WTC11 (cell line): ENCODE data around the gene ODAD3.

ENCODE experiments used
- ATF1 ChIP-seq: sonication (generic); formaldehyde crosslinking; IDR thresholded peaks from 2 replicates; pipeline ENCODE4 v1.8.1; 2023; ENCODE audit warnings: mild to moderate bottlenecking, moderate library complexity, missing genetic modification reagents
- CBFB ChIP-seq: sonication (generic); formaldehyde crosslinking; IDR thresholded peaks from 2 replicates; pipeline ENCODE4 v1.8.1; 2022; ENCODE audit warnings: mild to moderate bottlenecking, low read depth, missing genetic modification reagents
- CREM ChIP-seq: sonication (generic); formaldehyde crosslinking; IDR thresholded peaks from 2 replicates; pipeline ENCODE4 v1.8.1; 2022; ENCODE audit warnings: mild to moderate bottlenecking, missing genetic modification reagents, moderate library complexity
- CTCF ChIP-seq: fragments of 200-600 bp; IDR thresholded peaks from 2 replicates; pipeline ENCODE4 v1.8.0; 2022; ENCODE audit warnings: antibody characterized with exemption
- MAX ChIP-seq: sonication (generic); formaldehyde crosslinking; IDR thresholded peaks from 2 replicates; pipeline ENCODE4 v1.8.0; 2022; ENCODE audit warnings: mild to moderate bottlenecking, missing genetic modification reagents
- TEAD1 ChIP-seq: sonication (generic); formaldehyde crosslinking; IDR thresholded peaks from 2 replicates; pipeline ENCODE4 v1.8.0; 2022; ENCODE audit warnings: mild to moderate bottlenecking, missing genetic modification reagents
- TF ChIP-seq, protein P1 (sequence below): sonication (generic); formaldehyde crosslinking; IDR thresholded peaks from 2 replicates; pipeline ENCODE4 v1.8.0; 2022; ENCODE audit warnings: mild to moderate bottlenecking, missing genetic modification reagents
- TF ChIP-seq, protein P2 (sequence below): sonication (generic); formaldehyde crosslinking; conservative IDR thresholded peaks from 2 replicates; pipeline ENCODE4 v1.8.1; 2022; ENCODE audit warnings: mild to moderate bottlenecking, missing genetic modification reagents

DNA sequence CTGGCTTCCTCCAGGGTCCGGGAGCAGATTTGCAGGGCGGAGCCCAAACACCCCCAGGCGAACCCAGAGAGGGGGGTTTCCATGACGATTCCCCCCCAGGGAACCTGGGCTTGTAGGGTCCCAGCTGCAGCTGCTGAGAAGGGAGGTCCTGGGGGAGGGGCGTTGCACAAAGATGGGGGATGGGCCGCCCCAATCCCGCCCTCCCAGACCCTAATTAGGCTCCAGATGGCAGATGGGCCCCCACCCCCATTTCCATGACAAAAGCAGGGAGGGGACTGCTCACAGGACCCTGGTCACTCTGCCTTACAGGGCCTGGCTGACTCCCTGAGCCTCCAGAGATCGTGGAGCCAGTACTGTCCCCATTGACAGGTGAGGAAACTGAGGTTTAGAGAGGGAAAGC is 30.7 kb upstream of the ODAD3 start:
- TF ChIP-seq, protein P1, sequence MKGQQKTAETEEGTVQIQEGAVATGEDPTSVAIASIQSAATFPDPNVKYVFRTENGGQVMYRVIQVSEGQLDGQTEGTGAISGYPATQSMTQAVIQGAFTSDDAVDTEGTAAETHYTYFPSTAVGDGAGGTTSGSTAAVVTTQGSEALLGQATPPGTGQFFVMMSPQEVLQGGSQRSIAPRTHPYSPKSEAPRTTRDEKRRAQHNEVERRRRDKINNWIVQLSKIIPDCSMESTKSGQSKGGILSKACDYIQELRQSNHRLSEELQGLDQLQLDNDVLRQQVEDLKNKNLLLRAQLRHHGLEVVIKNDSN (CRISPR knock-in tag) = no peak
- TF ChIP-seq MAX (CRISPR knock-in tag) = no peak
- no peak for TF ChIP-seq CBFB (CRISPR knock-in tag)
- no peak for TF ChIP-seq ATF1 (CRISPR knock-in tag)
- TF ChIP-seq CREM (CRISPR knock-in tag) = no peak
- TF ChIP-seq, protein P2, sequence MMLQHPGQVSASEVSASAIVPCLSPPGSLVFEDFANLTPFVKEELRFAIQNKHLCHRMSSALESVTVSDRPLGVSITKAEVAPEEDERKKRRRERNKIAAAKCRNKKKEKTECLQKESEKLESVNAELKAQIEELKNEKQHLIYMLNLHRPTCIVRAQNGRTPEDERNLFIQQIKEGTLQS (CRISPR knock-in tag) = no peak
- no peak for TF ChIP-seq CTCF
- no peak for TF ChIP-seq TEAD1 (CRISPR knock-in tag)
